Transverse colon (tissue), 4 donors: ENCODE results near the gene CKAP5. TPM values are rescaled to one million over a fixed set of nuclear protein-coding genes. Genes with fewer than 3 reads are reported as not detected.

Source experiments
- DNase-seq: peaks from one replicate; pipeline ENCODE4 v3.0.0-alpha.2; 2019
- H3K27ac ChIP-seq, 4 donors: fragments of 200-600 bp; sonication (generic); 2 replicates each; pipeline ENCODE4 v1.5.1; 2016 to 2018; ENCODE audit warnings: inconsistent platforms in 4 of 4
- H3K27me3 ChIP-seq: fragments of 200-600 bp; sonication (generic); 2 replicates; pipeline ENCODE4 v1.5.1; 2017; ENCODE audit warnings: inconsistent platforms
- H3K36me3 ChIP-seq, 4 donors: fragments of 200-600 bp; sonication (generic); 2 replicates each; pipeline ENCODE4 v1.5.1; 2017 to 2019; ENCODE audit warnings: inconsistent platforms in 4 of 4
- H3K4me1 ChIP-seq, 4 donors: fragments of 200-600 bp; sonication (generic); 2 replicates each; pipeline ENCODE4 v1.5.1; 2017 to 2020; ENCODE audit warnings: inconsistent platforms in 4 of 4
- H3K4me3 ChIP-seq, 4 donors: fragments of 200-600 bp; sonication (generic); 1 replicate in 1 of 4; 2 replicates in 3 of 4; pipeline versions ENCODE4 v1.5.1 to v1.6.1; 2017 to 2019; ENCODE audit warnings: inconsistent platforms in 4 of 4
- H3K9me3 ChIP-seq, 2 donors: fragments of 200-600 bp; sonication (generic); 2 replicates each; pipeline ENCODE4 v1.5.1; 2017 to 2019; ENCODE audit warnings: inconsistent platforms in 2 of 2
- CTCF ChIP-seq, 5 experiments: fragments of 200-600 bp in 3 of 5; fragments of 450-650 bp in 2 of 5; sonication (generic) in 3 of 5; IDR thresholded peaks; 1 replicate in 2 of 5; 2 replicates in 3 of 5; pipeline ENCODE4 v1.5.1; 2016 to 2017; ENCODE audit warnings: antibody characterized with exemption in 5 of 5, inconsistent platforms in 3 of 5, mild to moderate bottlenecking in 2 of 5, moderate library complexity in 1 of 5
- EP300 ChIP-seq: sonication (generic); formaldehyde crosslinking; IDR thresholded peaks from one replicate; pipeline ENCODE4 v1.6.1; 2017; ENCODE audit warnings: antibody characterized with exemption, low read depth
- POLR2A ChIP-seq: fragments of 450-650 bp; IDR thresholded peaks from one replicate; pipeline ENCODE4 v1.6.1; 2016; ENCODE audit warnings: antibody characterized with exemption, mild to moderate bottlenecking, moderate library complexity
- POLR2AphosphoS5 ChIP-seq, 3 donors: sonication (generic); formaldehyde crosslinking; IDR thresholded peaks; one replicate each; pipeline ENCODE4 v1.6.1; 2016; ENCODE audit warnings: antibody characterized with exemption in 3 of 3
- WGBS, 2 donors: methylation state at CpG; one replicate each; pipeline ENCODE4 v1.1.5; 2018; ENCODE audit warnings: low coverage in 1 of 2; 5-methylcytosine and 5-hydroxymethylcytosine counted together
- in situ Hi-C, 4 donors: fragments of 200-750 bp; cut with MboI; loops; one replicate each; pipeline versions ENCODE4 v1.15.0 to v1.15.1; 2017; ENCODE audit warnings: low sequenced_read_pairs in 3 of 4, low pct_ligation_motif_present in 1 of 4, low pct_unique_long_range_greater_than_20kb in 1 of 4
- intact Hi-C: fragments of 100-400 bp; cut with DNase I; formaldehyde crosslinking; loops from one replicate; pipeline ENCODE4 v1.15.1; 2023; ENCODE audit warnings: low total_unique reads
- small RNA-seq, 4 donors: library from RNA; depleted of rRNA; stranded (forward); fragments of <200 nt; gene quantifications; one replicate each; pipeline ENCODE3, GENCODE V24; 2016
- total RNA-seq, 4 donors: library from RNA; depleted of rRNA; stranded (reverse); fragments of >200 nt; gene quantifications; one replicate each; pipeline ENCODE4 v1.1.0, GENCODE V29; 2016

Gene CKAP5
- total RNA-seq, 4 donors from 2014 or later: 9.7 to 32.2 (median 28.1) TPM

GRCh38 chr11:46695345-46696211 lies 150.5 kb downstream of the CKAP5 start:
- TF ChIP-seq POLR2A (no peak), EP300 (no peak), POLR2AphosphoS5 (IDR thresholded peaks at IDR 0.05) (no peak), CTCF (IDR thresholded peaks at IDR 0.05) (no peak)
- 93% methylated on average over 12 of the region's 12 CpGs; no CpG with 5 or more reads in 1 of the 2 donors for WGBS, 2 donors
- H3K27me3 ChIP-seq: no peaks in the 10 kb centered on the region
- in situ Hi-C loops (no loop called here), intact Hi-C loops (no loop called here)
- H3K36me3 ChIP-seq: peaks cover 0 to 23% (median 7%) of the 10 kb centered on the region in 4 donors
- H3K9me3 ChIP-seq: no peaks in the 10 kb centered on the region
- H3K4me3 ChIP-seq: no peak overlapping the region
- H3K27ac ChIP-seq: peak overlapping the region in 2 of 4 donors; percentile 48 to 57
- DNase-seq: no peak
- H3K4me1 ChIP-seq: peaks cover 6 to 38% (median 27%) of the 10 kb centered on the region in 4 donors

- Histone ChIP-seq H3K4me3 (no peak overlapping the region), H3K36me3 (peaks cover 0 to 23% (median 7%) of the 10 kb centered on the region in 4 donors), H3K9me3 (no peaks in the 10 kb centered on the region), H3K4me1 (peaks cover 6 to 36% (median 26%) of the 10 kb centered on the region in 4 donors), H3K27ac (peak overlapping the region in 3 of 4 donors; percentile 17 to 57 (median 28)), H3K27me3 (no peaks in the 10 kb centered on the region)
- TF ChIP-seq EP300 (no peak), POLR2A (no peak), CTCF (IDR thresholded peaks at IDR 0.05) (no peak), POLR2AphosphoS5 (IDR thresholded peaks at IDR 0.05) (no peak)
- intact Hi-C loops: no loop called here
- DNase-seq: no peak
- 88 to 100% methylated on average over 1 to 7 of the region's 7 CpGs for WGBS, 2 donors
- in situ Hi-C loops: no loop called here
These were observed 151.5 kb downstream of the CKAP5 start for GRCh38 chr11:46694607-46695006.

GRCh38 chr11:46694072-46694471 lies 152.0 kb downstream of the CKAP5 start:
- peaks cover 0 to 23% (median 7%) of the 10 kb centered on the region in 4 donors for H3K36me3 ChIP-seq
- in situ Hi-C loops: no loop called here
- no peak for DNase-seq
- 87 to 95% methylated on average over 3 to 6 of the region's 6 CpGs for WGBS, 2 donors
- intact Hi-C loops: no loop called here
- peaks cover 2 to 31% (median 20%) of the 10 kb centered on the region in 4 donors for H3K4me1 ChIP-seq
- TF ChIP-seq POLR2AphosphoS5 (IDR thresholded peaks at IDR 0.05) (no peak), POLR2A (no peak), EP300 (no peak), CTCF (IDR thresholded peaks at IDR 0.05) (no peak)
- peak overlapping the region in 3 of 4 donors; percentile 17 to 57 (median 28) for H3K27ac ChIP-seq
- no peak overlapping the region for H3K4me3 ChIP-seq
- no peaks in the 10 kb centered on the region for H3K27me3 ChIP-seq
- H3K9me3 ChIP-seq: no peaks in the 10 kb centered on the region

GRCh38 chr11:46693597-46694012 lies 152.5 kb downstream of the CKAP5 start:
- Histone ChIP-seq H3K27ac (peak overlapping the region in 3 of 4 donors; percentile 10 to 57 (median 28)), H3K27me3 (no peaks in the 10 kb centered on the region), H3K9me3 (no peaks in the 10 kb centered on the region), H3K4me3 (no peak overlapping the region), H3K36me3 (peaks cover 0 to 23% (median 7%) of the 10 kb centered on the region in 4 donors), H3K4me1 (peaks cover 0 to 26% (median 16%) of the 10 kb centered on the region in 4 donors)
- in situ Hi-C loops: no loop called here
- no peak for DNase-seq
- WGBS, 2 donors: 58% methylated on average over 2 of the region's 2 CpGs; no CpG with 5 or more reads in 1 of the 2 donors
- intact Hi-C loops: no loop called here
- no peak for TF ChIP-seq POLR2A
- no peak for TF ChIP-seq EP300

Small RNA genes lying within 50 kb of the gene (small RNA-seq; reads per million reads assigned to genes)
- 0 to 0.14 (median 0) reads per million in 4 donors for gene MIR5582
- 0 reads per million in 4 donors for gene RF00573
- gene SNORD67: 54.2 to 129 (median 69.3) reads per million in 4 donors

Other genes starting within 250 kb of the CKAP5 start
- gene HARBI1, start 229.1 kb downstream of the CKAP5 start, total RNA-seq: 1 to 10 TPM in 3 of 4 donors, not detected in 1; 3.1 to 4.8 (median 3.4) TPM
- 100 to 1,000 TPM in 2 of 4 donors, 10 to 100 TPM in 2; 40.8 to 128 (median 112) TPM for gene ATG13, start 228.7 kb downstream of the CKAP5 start, total RNA-seq
- gene ARHGAP1, start 145.7 kb downstream of the CKAP5 start, total RNA-seq: 10 to 100 TPM; 48.6 to 69.5 (median 50.9) TPM
- gene ZNF408, start 145.2 kb downstream of the CKAP5 start, total RNA-seq: 10 to 100 TPM in 2 of 4 donors, 1 to 10 TPM in 2; 6.0 to 19.3 (median 10.0) TPM
- under 1 TPM in 2 of 4 donors, not detected in 2; 0.41 to 0.48 TPM for gene F2, start 127.1 kb downstream of the CKAP5 start, total RNA-seq
- gene LRP4, start 72.3 kb upstream of the CKAP5 start, total RNA-seq: 10 to 100 TPM in 3 of 4 donors, 1 to 10 TPM in 1; 7.9 to 52.4 (median 16.2) TPM
- 10 to 100 TPM; 18.3 to 27.0 (median 24.6) TPM for gene CSTPP1, start 90.5 kb upstream of the CKAP5 start, total RNA-seq